Stimulated activated naive CD4-positive, alpha-beta T cell (primary cell): Measurements from ENCODE around the gene KSR2.

Experiments used
- DNase-seq, 6 experiments: peaks; one replicate each; lab custom pipeline; 2025; lab: John Stamatoyannopoulos, UW

The KSR2 gene

DNA sequence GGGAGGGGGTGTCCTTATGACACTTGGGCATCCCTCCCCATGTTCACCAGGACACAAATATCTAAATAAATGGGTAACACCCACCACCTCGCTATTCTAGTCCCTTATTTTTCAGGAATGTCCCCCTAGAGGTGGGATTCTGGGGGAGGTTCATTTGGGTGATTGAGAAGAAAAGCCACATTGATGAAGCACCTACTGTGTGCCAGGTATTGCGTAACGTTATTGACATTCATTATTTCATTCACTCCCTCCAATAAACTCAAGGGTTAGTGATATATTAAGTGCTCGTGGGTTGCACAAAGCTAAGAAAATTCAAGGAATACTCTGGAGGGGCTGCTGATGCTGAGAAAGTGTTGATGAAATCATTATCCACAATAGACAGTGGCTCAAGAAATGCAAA lies 514.8 kb downstream of the KSR2 start:
- DNase-seq, result no peak

- DNase-seq, result no peak
These were observed 516.7 kb downstream of the KSR2 start for GRCh38 chr12:117452112-117452511.

DNA sequence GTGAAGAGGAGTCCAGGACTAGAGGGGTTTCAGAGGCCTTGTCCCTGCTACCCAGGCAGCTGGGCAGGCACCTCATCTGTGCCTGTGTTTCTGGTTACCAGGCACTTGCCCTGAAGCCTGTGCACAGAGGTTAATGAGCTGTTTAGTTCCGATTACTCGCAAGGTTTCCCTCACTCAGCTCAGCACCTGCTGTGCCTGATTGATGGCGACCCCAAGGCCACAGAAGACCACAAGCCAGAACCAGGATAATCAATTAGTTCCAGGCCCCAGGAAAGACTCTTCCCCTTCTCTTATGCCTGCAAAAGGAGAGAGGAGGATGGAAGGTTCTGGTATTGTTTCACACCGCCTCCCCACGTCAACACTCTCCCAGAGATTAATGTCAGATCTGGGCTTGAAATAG lies 518.6 kb downstream of the KSR2 start:
- no peak for DNase-seq

- no peak for DNase-seq
These were observed 521.0 kb downstream of the KSR2 start for GRCh38 chr12:117447665-117448366.

DNA sequence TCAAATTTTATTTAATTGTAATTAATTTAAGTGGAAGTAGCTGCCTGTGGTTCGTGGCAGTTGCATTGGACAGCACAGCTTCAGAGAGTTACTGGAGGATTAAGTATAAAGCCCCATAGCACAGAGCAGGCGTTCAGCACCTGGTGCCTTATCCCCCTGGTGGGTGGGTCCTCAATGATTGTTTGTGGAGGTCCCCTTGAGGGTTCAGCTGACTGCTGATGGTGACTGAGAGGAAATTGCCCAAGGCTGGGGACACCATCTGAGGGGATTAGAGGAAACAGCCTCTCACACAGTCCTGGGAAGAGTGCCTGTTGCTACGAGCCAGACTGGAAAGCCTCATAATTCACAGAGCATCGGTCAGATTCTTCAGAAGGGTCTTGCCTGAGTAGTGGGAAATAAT lies 524.0 kb downstream of the KSR2 start:
- DNase-seq, result no peak

DNA sequence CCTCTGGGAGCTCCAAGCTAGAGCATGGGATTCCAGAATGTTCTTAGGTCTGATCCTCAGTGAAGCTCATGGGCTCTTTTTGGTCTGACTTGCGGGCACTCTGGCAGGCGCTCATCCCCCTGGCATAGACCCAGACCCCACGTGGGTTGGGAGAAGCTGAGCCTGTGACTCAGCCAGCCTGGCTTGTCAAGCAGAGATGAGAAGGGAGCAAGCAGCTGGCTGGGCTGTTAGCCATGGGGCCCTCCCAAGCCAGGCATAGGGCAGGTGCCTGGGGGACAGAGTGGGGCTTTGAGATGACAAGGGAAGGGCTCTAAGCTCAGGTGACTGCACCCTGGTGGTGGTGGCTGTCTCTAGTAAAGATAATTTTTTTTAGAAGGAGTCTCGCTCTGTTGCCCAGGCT lies 527.0 kb downstream of the KSR2 start:
- DNase-seq, result no peak

GRCh38 chr12:117440384-117440783 lies 528.4 kb downstream of the KSR2 start:
- no peak for DNase-seq

DNA sequence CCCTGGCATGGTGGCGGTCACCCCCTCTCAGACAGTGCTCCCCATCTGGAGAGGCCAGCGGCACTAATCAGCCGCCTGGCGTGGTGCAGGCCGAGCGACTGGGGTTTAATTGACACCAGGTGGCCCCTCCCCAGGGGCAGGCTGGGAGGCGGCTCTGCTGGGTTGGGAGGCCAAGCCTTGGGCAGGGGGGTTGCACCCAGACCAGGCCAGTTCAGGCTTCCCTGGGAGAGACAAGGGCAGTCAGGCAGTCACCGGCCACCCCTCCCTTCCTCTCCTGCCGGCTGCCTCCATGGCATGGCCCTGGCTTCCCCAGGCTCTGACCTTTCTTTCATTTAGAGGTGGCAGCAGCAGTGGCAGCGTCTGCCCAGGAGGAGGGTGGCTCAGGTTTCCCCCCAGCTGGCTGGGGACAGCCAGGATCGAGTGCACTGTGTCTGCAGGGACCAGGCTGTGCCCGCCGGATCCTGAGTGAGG lies 529.2 kb downstream of the KSR2 start:
- no peak for DNase-seq

- DNase-seq, result no peak
These were observed 530.0 kb downstream of the KSR2 start for GRCh38 chr12:117438809-117439208.

DNA sequence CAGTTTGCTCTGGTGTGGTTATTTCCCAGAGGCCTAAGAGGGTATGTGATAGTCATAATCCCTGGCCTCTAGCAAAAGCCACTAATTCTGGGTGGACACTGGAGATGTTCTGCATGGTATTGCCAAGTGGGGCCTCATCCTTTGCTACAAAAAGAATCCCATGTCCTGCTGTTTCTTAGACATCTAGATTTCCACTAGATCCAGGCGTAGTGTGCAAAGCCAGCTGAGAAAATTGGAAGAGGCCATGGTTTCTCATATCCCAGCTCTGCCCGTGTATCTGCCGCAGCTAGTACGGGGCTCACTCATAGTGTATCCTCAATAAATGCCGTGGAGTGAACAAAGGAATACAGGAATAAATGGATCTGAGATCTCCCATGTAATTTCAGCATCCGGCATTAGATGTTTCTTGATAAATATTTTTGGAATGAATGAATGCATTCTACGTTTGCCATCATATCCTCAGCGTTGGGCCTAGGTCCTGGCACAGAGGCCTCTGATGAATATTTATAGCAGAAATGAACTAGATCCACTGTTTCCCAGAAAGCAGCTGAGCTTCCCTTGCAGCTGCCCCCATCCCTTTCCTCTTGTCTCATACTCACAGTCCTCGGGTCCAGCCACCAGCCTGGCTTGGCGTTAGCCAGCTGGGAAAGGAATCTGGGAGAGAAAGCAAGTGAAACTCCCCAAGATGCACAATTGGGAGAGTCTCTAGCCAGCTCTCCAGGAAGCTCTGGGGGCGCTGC lies 531.1 kb downstream of the KSR2 start:
- DNase-seq, result no peak

DNA sequence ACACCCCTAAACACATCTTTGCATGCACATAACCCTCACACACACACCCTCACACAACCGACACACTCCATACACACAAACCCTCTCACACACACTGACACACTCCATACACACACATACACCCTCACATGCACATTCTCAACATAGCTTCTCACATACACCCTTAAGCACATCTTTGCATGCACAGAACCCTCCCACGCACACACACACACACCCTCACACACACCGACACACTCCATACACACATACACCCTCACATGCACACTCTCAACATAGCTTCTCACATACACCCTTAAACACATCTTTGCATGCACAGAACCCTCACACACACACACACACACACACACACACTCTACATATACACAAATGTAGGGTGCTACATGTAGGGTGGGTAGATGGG lies 534.9 kb downstream of the KSR2 start:
- DNase-seq, result no peak

- DNase-seq, result no peak
These were observed 538.5 kb downstream of the KSR2 start for GRCh38 chr12:117430246-117430645.

DNA sequence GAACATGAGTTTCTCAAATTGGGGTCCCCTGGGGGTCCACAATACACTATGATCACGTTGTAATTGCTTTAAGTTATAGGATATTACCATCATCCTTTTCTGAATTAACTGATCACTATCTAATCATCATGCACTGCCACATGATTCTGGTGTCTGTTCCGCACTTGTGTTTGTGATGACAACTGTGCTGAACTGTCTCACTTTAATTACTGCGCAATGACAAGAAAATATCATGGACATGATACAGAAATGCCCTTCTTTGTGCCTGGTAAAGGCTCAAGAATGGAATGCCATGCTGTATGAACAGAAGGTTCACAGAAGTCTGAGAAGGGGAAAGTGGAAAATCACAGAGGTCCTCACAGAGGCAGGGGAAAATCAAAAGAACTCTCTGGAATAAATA lies 541.6 kb downstream of the KSR2 start:
- DNase-seq, result no peak

DNA sequence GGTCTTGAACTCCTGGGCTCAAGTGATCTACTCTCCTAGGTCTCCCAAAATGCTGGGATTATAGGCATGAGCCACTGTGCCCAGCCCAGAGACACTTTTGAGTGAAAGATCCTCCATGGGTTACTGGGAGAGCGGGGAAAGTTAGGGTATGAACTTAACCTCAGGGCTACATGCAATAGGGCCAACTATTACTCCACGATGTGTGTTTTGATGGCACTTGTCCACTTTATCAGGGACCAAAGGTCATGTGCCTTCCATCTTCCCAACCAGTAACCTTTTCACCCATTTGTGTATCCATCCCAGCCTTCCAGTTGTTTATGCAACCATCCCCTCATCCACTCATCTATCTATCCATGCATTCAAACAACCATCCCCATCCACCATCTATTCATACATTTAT lies 546.8 kb downstream of the KSR2 start:
- DNase-seq, result no peak

- DNase-seq, result no peak
These were observed 547.6 kb downstream of the KSR2 start for GRCh38 chr12:117421068-117421752.

DNA sequence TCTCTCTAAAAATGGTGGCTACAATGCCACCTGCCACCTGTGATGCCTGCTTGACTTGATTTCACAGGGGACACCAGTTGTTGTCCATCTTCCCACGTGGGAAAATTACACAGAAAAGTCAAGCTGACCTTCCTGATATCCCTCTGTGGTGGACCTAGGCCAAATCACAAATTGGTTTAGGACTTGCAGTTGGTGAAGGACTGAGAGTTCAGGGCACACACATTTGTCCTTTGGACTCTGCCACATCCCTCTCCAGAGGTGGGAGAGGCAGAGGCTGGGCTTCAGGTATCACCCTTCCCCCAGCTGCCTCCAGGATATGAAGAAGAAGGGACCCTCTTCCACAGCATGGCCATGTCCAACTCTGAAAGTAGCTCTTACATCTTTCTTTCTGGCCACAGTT lies 551.8 kb downstream of the KSR2 start:
- no peak for DNase-seq

DNA sequence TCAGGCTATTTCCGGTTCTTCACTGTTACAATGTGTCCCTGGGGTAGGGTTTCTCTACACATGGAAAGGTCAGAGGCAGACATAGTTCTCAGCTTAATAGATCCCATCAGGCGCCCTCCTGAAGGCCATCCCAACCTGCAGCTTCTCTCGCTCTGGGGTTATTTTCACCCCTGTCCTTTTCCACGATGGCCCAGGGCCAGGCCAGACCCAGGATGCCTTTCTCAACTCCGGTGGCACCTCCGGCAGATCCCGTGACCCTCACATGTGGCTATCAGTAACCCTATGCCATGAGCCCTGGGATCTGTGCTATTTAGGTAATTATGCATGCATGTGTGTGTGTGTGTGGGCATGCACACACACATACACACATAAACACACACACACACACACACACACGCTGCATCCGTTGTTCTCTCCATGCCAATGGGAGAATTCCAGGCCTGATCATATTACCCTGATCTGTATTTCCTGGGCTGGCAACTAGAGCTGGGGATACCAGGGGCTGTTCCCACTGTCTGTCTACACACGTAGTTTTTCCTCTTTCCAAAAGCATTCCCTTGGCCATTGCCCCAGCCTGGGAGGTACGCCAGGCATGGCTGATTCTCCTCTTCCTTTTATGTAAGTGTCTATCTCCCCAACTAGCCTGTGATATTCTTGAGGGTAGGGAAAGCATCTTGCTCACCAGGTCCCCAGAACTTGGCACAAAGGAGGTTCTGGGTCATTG lies 556.2 kb downstream of the KSR2 start:
- DNase-seq, result no peak

GRCh38 chr12:117409286-117409685 lies 559.5 kb downstream of the KSR2 start:
- DNase-seq, result no peak

DNA sequence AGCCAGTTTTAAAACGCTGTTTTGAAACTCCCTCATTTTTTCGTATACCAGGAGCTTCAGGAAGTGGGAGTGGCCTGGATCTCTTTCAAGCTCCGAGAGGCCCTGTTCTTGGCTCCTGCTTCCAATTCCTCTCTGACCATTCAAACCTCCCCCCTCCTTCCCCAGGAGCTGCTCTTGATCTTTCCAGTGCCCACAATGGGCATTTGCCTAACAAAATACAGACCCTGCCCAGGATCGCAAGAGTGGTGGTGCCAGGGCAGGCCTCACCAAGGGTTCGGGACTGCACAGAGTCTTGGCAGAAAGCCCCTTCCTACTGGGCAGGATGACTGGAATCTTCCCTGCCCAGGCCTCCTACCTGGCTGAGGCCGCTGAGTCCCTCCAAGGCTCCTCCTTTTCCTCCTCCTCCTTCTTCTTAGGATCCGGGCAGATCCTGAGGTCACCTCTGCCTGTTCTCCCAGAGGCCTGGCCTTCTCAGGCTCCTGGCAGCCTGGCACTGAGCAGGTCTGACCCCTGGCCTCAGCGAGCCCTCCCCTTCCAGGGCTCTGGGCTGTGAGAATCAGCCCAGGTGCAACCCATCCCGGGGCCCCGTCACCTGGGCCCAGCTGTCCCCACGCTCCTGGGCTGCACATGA lies 560.5 kb downstream of the KSR2 start:
- DNase-seq, result no peak

DNA sequence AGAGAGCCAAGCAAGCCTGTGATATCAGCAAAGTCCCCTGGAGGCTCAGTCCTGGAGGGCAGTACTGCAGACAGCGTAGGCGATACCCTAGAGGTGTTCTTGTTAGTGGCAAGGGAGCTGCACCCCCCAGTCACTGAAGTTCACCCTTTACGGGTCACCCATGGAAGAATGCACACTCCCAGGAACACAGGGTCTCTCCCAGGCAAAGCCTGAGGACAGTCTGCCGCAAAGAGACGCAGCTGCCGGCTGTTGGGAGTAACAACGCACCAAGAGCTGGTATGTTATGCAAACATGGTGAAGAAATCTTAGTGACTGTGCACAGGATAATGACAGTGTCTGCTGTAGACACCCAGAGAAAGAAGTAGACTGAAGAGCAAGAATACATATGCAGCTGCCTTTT lies 563.9 kb downstream of the KSR2 start:
- no peak for DNase-seq

DNA sequence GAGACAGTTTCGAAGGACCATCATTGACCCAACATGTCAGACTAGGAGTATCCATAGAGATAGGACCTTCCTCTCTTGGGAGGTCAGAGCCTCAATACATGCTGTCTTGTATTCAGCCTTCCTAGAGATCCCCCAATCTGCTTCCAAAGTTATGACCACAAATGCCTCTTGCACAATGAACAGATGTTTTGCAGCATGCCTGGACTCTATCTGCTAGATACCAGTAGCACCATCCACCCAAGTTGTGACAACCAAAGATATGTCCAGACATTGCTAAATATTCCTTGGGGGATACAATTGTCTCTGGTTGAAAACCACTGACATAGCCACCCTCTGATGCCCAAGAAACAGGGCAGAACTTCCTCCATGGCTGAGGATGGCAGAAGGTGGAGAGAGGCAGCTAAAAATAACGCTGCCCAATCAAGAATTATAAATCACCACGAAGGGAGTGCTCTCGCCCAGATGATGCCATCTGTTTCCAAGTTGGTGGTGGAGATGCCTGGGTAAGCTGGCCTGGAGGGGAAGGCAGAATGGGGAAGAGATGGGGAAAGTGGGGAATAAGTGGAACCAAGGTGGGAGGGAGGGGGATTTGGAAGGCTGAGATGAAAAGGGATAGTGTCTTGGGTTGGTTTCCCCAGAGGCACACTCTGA lies 564.5 kb downstream of the KSR2 start:
- no peak for DNase-seq
